ENCODE measurements around the gene KLC1. TPM values are rescaled to one million over a fixed set of nuclear protein-coding genes. Genes with fewer than 3 reads are reported as not detected.

Gene KLC1
- total and polyA plus RNA-seq, 2 of the 13 experiments (the other 11 are each of a cell fraction or from before 2014, with no cell fraction given) = 53.2 to 63.5 TPM

GRCh38 chr14:103628221-103628683 lies 759 bp upstream of the KLC1 start (continued):
- TF ChIP-seq ZNF646 (CRISPR knock-in tag; IDR thresholded peaks at IDR 0.05) (no peak), ARID3A (IDR thresholded peaks at IDR 0.05; ENCODE audit: low read depth, low read length) (no peak), ARNTL (CRISPR knock-in tag; IDR thresholded peaks at IDR 0.05) (no peak), ZBTB4 (CRISPR knock-in tag; IDR thresholded peaks at IDR 0.05; ENCODE audit: borderline replicate concordance) (no peak), ZNF580 (CRISPR knock-in tag; IDR thresholded peaks at IDR 0.05; ENCODE audit: borderline replicate concordance, low read depth) (no peak), ZNF792 (CRISPR knock-in tag; IDR thresholded peaks at IDR 0.05) (no peak), SMARCE1 (IDR thresholded peaks at IDR 0.05; ENCODE audit: borderline replicate concordance) (no peak), ZNF101 (CRISPR knock-in tag; IDR thresholded peaks at IDR 0.05; ENCODE audit: borderline replicate concordance, low read depth) (no peak), DZIP1 (CRISPR knock-in tag; IDR thresholded peaks at IDR 0.05) (0 out of 2 replicates have a peak, but pooled peaks have one; percentile 8), GPBP1L1 (CRISPR knock-in tag; IDR thresholded peaks at IDR 0.05) (no peak), ZNF460 (CRISPR knock-in tag; IDR thresholded peaks at IDR 0.05; ENCODE audit: borderline replicate concordance) (no peak), KDM4B (CRISPR knock-in tag; IDR thresholded peaks at IDR 0.05) (0 out of 2 replicates have a peak, but pooled peaks have one; percentile 29), SMYD3 (CRISPR knock-in tag; IDR thresholded peaks at IDR 0.05) (no peak), ZFP1 (CRISPR knock-in tag; IDR thresholded peaks at IDR 0.05) (no peak)

Measured in HepG2 (cell line).